ENCODE data around the gene SMLR1. TPM values are rescaled to one million over a fixed set of nuclear protein-coding genes. Genes with fewer than 3 reads are reported as not detected.
A peak's percentile ranks its signal among the peaks of the same experiment; 100 is the strongest.

SMLR1 gene
- total and polyA plus RNA-seq, 10 of the 15 experiments (the other 5 are each of a cell fraction or from before 2014, with no cell fraction given), result 0.10 TPM; not detected in 9

DNA sequence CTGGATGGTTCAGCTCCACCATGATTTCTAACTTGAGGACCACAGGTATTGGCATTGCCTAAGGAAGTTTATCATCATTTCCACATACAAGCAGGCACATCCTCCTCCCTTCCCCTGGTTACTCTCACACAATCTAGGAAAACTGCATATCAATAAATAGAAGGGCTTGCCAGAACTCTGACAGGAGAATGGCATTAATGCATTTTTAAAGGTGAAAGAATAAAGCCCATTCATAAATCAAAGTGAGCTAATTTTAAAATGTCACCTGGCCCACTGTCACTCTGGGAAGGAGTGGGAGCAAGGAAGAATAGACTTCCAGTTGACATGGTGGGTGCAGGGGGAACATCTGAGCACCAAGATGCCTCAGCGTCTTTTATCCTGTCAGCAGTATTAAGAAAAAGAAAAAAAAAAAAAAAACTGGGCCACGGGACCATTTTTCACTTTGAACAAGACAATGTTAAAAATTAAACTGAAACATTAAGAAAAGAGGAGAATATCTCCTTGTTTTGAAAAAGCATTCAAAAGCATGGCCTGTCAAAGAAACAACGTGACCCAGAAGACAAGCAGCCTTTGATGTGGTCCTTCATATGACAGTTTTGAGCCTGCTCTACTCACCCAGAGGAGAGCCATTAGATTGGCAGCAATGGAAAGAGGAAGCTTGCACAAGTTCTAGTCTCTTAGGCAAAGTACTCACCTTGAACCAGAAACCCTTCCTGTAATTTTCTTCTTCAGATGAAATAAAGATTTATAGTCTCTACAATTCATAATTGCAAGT, 39.3 kb upstream of the SMLR1 start (continued):
- TF ChIP-seq, protein P1, sequence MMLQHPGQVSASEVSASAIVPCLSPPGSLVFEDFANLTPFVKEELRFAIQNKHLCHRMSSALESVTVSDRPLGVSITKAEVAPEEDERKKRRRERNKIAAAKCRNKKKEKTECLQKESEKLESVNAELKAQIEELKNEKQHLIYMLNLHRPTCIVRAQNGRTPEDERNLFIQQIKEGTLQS (IDR thresholded peaks at IDR 0.05; ENCODE audit: borderline replicate concordance, extremely low read depth, low read depth, low read length), result no peak
- no peak for TF ChIP-seq SREBF2 (IDR thresholded peaks at IDR 0.05; ENCODE audit: low read length)
- TF ChIP-seq CREM (IDR thresholded peaks at IDR 0.05; ENCODE audit: low read depth), result no peak
- TF ChIP-seq BCLAF1 (IDR thresholded peaks at IDR 0.05), result no peak
- TF ChIP-seq, protein P2, sequence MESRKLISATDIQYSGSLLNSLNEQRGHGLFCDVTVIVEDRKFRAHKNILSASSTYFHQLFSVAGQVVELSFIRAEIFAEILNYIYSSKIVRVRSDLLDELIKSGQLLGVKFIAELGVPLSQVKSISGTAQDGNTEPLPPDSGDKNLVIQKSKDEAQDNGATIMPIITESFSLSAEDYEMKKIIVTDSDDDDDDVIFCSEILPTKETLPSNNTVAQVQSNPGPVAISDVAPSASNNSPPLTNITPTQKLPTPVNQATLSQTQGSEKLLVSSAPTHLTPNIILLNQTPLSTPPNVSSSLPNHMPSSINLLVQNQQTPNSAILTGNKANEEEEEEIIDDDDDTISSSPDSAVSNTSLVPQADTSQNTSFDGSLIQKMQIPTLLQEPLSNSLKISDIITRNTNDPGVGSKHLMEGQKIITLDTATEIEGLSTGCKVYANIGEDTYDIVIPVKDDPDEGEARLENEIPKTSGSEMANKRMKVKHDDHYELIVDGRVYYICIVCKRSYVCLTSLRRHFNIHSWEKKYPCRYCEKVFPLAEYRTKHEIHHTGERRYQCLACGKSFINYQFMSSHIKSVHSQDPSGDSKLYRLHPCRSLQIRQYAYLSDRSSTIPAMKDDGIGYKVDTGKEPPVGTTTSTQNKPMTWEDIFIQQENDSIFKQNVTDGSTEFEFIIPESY (IDR thresholded peaks at IDR 0.05), result no peak
- peak; percentile 57; the same call in 1 of the 2 replicates for TF ChIP-seq ZNF384 (IDR thresholded peaks at IDR 0.05; ENCODE audit: borderline replicate concordance, low read depth, low read length)
- no peak for TF ChIP-seq NFYA (IDR thresholded peaks at IDR 0.05; ENCODE audit: borderline replicate concordance, low read depth, low read length)
- TF ChIP-seq SIX5 (IDR thresholded peaks at IDR 0.05; ENCODE audit: low read depth, low read length, severe bottlenecking), result no peak
- peak; percentile 83 for TF ChIP-seq PKNOX1 (IDR thresholded peaks at IDR 0.05)
- no peak for TF ChIP-seq PAX8 (IDR thresholded peaks at IDR 0.05)
- TF ChIP-seq RUNX3 (IDR thresholded peaks at IDR 0.05; ENCODE audit: low read length), result peak; percentile 38
- TF ChIP-seq, protein P3, sequence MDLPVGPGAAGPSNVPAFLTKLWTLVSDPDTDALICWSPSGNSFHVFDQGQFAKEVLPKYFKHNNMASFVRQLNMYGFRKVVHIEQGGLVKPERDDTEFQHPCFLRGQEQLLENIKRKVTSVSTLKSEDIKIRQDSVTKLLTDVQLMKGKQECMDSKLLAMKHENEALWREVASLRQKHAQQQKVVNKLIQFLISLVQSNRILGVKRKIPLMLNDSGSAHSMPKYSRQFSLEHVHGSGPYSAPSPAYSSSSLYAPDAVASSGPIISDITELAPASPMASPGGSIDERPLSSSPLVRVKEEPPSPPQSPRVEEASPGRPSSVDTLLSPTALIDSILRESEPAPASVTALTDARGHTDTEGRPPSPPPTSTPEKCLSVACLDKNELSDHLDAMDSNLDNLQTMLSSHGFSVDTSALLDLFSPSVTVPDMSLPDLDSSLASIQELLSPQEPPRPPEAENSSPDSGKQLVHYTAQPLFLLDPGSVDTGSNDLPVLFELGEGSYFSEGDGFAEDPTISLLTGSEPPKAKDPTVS (IDR thresholded peaks at IDR 0.05; ENCODE audit: low read depth, low read length), result no peak
- TF ChIP-seq SPI1 (IDR thresholded peaks at IDR 0.05; ENCODE audit: borderline replicate concordance, insufficient read depth, low read depth, low read length), result no peak
- no peak for TF ChIP-seq MAX (IDR thresholded peaks at IDR 0.05; ENCODE audit: low read depth, low read length)
- peak; percentile 27; the same call in 1 of the 2 replicates for TF ChIP-seq MTA2 (IDR thresholded peaks at IDR 0.05; ENCODE audit: low read depth)

Data from GM12878 (cell line).